ENCODE data around the gene UGT1A5.
"Not testable (repeated sequence)": the region's sequence is repeated elsewhere in the genome, so short reads cannot be mapped to it uniquely, and the experiment has no call there.

UGT1A5 gene

GRCh38 chr2:233747283-233747544 lies 34.5 kb downstream of the UGT1A5 start:
- no peak for DNase-seq

- DNase-seq: not testable (repeated sequence)
These were observed 38.0 kb downstream of the UGT1A5 start for GRCh38 chr2:233750689-233751088.

- not testable (repeated sequence) for DNase-seq
These were observed 38.7 kb downstream of the UGT1A5 start for GRCh38 chr2:233751212-233752009.

- DNase-seq: no peak
These were observed 42.3 kb downstream of the UGT1A5 start for GRCh38 chr2:233754872-233755611.

- DNase-seq: no peak
These were observed 43.8 kb downstream of the UGT1A5 start for GRCh38 chr2:233756429-233757081.

- DNase-seq: no peak
These were observed 45.4 kb downstream of the UGT1A5 start for GRCh38 chr2:233758141-233758540.

- DNase-seq: no peak
These were observed 46.1 kb downstream of the UGT1A5 start for GRCh38 chr2:233758849-233759248.

GRCh38 chr2:233760043-233760442 lies 47.3 kb downstream of the UGT1A5 start, which contains the start of gene UGT1A1:
Gene UGT1A1 (plus strand): TSS chr2:233760270. CDS start chr2:233760288, 18 bp downstream.
- no peak for DNase-seq

- DNase-seq: no peak
These were observed 48.5 kb downstream of the UGT1A5 start for GRCh38 chr2:233761040-233761769.

- DNase-seq: no peak
These were observed 51.6 kb downstream of the UGT1A5 start for GRCh38 chr2:233764264-233764663.

GRCh38 chr2:233764761-233765160 lies 52.1 kb downstream of the UGT1A5 start:
- DNase-seq: no peak

- no peak for DNase-seq
These were observed 53.7 kb downstream of the UGT1A5 start for GRCh38 chr2:233766416-233766815.

- no peak for DNase-seq
These were observed 55.4 kb downstream of the UGT1A5 start for GRCh38 chr2:233768076-233768475.

GRCh38 chr2:233769260-233769659 lies 56.6 kb downstream of the UGT1A5 start:
- DNase-seq: no peak

GRCh38 chr2:233772153-233772552 lies 59.4 kb downstream of the UGT1A5 start:
- no peak for DNase-seq

- DNase-seq: no peak
These were observed 59.9 kb downstream of the UGT1A5 start for GRCh38 chr2:233772583-233772982.

- DNase-seq: no peak
These were observed 61.1 kb downstream of the UGT1A5 start for GRCh38 chr2:233773854-233774253.

- no peak for DNase-seq
These were observed 62.7 kb downstream of the UGT1A5 start for GRCh38 chr2:233775414-233775813.

- DNase-seq: no peak
These were observed 65.3 kb downstream of the UGT1A5 start, which contains the start of gene MROH2A for GRCh38 chr2:233778030-233778429. Gene MROH2A (plus strand): TSS chr2:233778330. CDS start chr2:233779359, 1,029 bp downstream.

GRCh38 chr2:233779722-233780121 lies 67.0 kb downstream of the UGT1A5 start:
- DNase-seq: no peak

- no peak for DNase-seq
These were observed 68.1 kb downstream of the UGT1A5 start for GRCh38 chr2:233780771-233781170.

GRCh38 chr2:233789554-233789953 lies 76.8 kb downstream of the UGT1A5 start:
- DNase-seq: no peak
